ENCODE data around the gene SRSF7. TPM values are rescaled to one million over a fixed set of nuclear protein-coding genes. Genes with fewer than 3 reads are reported as not detected.

The SRSF7 gene
- total RNA-seq (ENCODE audit: low replicate concordance): 149 and 208 TPM in 2 replicates

GRCh38 chr2:38750891-38751595 is at the start of gene SRSF7:
Gene SRSF7 (minus strand): TSS chr2:38751361. CDS start chr2:38751256, 105 bp downstream.

Other genes starting within 250 kb of the SRSF7 start
- 20.1 and 34.3 TPM in 2 replicates for gene HNRNPLL, start 148.4 kb downstream of the SRSF7 start, total RNA-seq (ENCODE audit: low replicate concordance)
- 14.4 and 54.5 TPM in 2 replicates for gene GALM, start 85.2 kb downstream of the SRSF7 start, total RNA-seq (ENCODE audit: low replicate concordance)
- 7.6 and 10.4 TPM in 2 replicates for gene GEMIN6, start 26.8 kb upstream of the SRSF7 start, total RNA-seq (ENCODE audit: low replicate concordance)
- 15.3 and 20.3 TPM in 2 replicates for gene DHX57, start 124.6 kb upstream of the SRSF7 start, total RNA-seq (ENCODE audit: low replicate concordance)
- 17.2 and 20.0 TPM in 2 replicates for gene MORN2, start 124.6 kb upstream of the SRSF7 start, total RNA-seq (ENCODE audit: low replicate concordance)
- 0.15 and 0.59 TPM in 2 replicates for gene ARHGEF33, start 138.5 kb upstream of the SRSF7 start, total RNA-seq (ENCODE audit: low replicate concordance)